HG03095 (cell line): Measurements from ENCODE around the gene MYO1E.
A peak's percentile ranks its signal among the peaks of the same experiment; 100 is the strongest.

Source experiments
- ATAC-seq: cut with Tn5 transposase; IDR thresholded peaks from one replicate; pipeline ENCODE4 v1.9.1; 2021; ENCODE audit warnings: moderate library complexity; ENCODE audit not compliant: unreplicated experiment

MYO1E gene

GRCh38 chr15:59321000-59321689, 51.5 kb downstream of the MYO1E start:
- ATAC-seq: no peak

GRCh38 chr15:59317211-59317610, 55.5 kb downstream of the MYO1E start:
- ATAC-seq: no peak

GRCh38 chr15:59315914-59316451, 56.7 kb downstream of the MYO1E start:
- no peak for ATAC-seq

GRCh38 chr15:59313641-59314332, 58.9 kb downstream of the MYO1E start:
- peak; percentile 59 for ATAC-seq

- no peak for ATAC-seq
These were observed 60.5 kb downstream of the MYO1E start for GRCh38 chr15:59312205-59312604.

- no peak for ATAC-seq
These were observed 61.5 kb downstream of the MYO1E start for GRCh38 chr15:59311195-59311594.

GRCh38 chr15:59309405-59309804, 63.3 kb downstream of the MYO1E start:
- no peak for ATAC-seq

GRCh38 chr15:59307165-59307537, 65.5 kb downstream of the MYO1E start:
- ATAC-seq: no peak

- no peak for ATAC-seq
These were observed 66.0 kb downstream of the MYO1E start for GRCh38 chr15:59306520-59307164.

- no peak for ATAC-seq
These were observed 67.9 kb downstream of the MYO1E start for GRCh38 chr15:59304807-59305206.

- ATAC-seq: no peak
These were observed 68.5 kb downstream of the MYO1E start for GRCh38 chr15:59304034-59304795.

- ATAC-seq: no peak
These were observed 69.0 kb downstream of the MYO1E start for GRCh38 chr15:59303633-59304032.

GRCh38 chr15:59303136-59303535, 69.5 kb downstream of the MYO1E start:
- no peak for ATAC-seq

GRCh38 chr15:59301527-59301926, 71.1 kb downstream of the MYO1E start:
- no peak for ATAC-seq

- ATAC-seq: no peak
These were observed 72.0 kb downstream of the MYO1E start for GRCh38 chr15:59300618-59301139.

- ATAC-seq: peak; percentile 51
These were observed 72.6 kb downstream of the MYO1E start for GRCh38 chr15:59299929-59300617.

GRCh38 chr15:59298854-59299250, 73.8 kb downstream of the MYO1E start:
- ATAC-seq: no peak

GRCh38 chr15:59298225-59298853, 74.3 kb downstream of the MYO1E start:
- peak; percentile 60 for ATAC-seq

GRCh38 chr15:59296181-59296617, 76.5 kb downstream of the MYO1E start:
- no peak for ATAC-seq
